Activated T-cell treated with anti-CD3 and anti-CD28 coated beads, Interleukin-2, amount 50 U/mL, for 1 hour (primary cell): Measurements from ENCODE around the gene GRP.

ENCODE experiments used
- DNase-seq: peaks from one replicate; pipeline ENCODE4 v3.0.0-alpha.2; 2020

GRP gene

DNA sequence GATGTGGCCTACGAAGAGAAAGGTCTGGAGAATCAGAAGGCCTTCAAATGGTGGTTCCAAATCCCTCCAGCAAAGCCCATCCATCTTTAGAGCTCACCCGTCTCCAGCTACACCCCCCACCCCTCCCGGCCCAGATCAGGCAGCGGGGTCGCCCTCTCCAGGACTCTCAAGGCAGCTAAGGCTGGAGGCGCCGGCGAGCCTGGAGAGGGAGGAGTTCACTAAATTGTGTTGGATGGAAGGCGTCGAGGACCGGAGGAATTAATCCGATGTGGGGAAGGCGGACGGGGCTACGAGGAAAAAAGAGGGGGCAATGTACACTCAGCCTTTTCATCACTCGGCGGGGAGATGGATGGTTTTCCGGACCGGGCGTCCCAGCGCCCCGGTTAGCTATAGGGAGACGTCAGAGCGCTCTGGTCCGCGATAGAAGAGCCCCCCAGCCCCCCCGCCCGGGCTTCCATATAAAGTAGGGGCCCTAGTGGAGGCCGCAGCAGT lies at the start of gene GRP:
Gene GRP (plus strand): TSS at position 487 of the 492 bp plus-strand sequence. CDS start 108 bp downstream, outside the sequence.
- DNase-seq, result no peak

- DNase-seq, result no peak
These were observed 47.2 kb upstream of the GRP start for GRCh38 chr18:59172664-59173249.

DNA sequence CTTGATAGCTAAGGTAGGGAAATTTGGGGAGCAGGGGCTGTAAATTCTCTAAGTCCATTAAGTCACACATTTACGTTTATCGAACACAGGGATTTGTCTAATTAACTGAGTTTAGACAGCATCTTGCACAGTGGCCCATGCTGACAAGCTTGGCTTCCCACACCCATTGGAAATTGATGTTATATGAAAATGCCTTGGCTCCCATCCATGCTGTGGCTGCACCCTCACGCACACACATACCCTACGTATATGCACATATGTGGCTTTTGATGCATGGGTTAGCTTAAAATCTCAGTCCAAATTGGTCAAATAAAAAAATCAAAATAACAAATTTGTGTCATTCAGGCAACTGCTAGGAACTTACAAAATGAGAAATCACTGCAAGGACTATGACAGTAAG lies 42.5 kb upstream of the GRP start:
- DNase-seq, result no peak

- no peak for DNase-seq
These were observed 39.7 kb upstream of the GRP start for GRCh38 chr18:59180150-59180845.

DNA sequence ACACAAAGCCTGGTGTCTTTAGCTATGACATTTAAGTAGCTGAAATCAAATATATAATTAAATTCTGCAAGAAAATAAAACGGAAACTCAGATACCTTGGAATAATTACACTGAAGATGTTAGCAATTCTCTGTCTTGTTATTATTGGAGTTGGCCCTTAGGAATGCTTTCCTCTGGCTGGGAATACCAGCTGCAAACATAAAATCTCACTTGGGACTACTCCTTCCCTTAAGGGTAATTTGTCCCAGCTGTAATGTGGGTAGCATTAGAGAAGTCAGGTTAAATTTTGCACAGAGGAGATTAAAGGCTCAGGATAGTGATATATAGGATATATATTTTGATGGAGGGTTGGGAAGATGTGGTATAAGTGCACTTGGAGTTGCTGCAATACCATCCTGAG lies 37.3 kb upstream of the GRP start:
- DNase-seq, result no peak

- no peak for DNase-seq
These were observed 30.9 kb upstream of the GRP start for GRCh38 chr18:59189008-59189407.

DNA sequence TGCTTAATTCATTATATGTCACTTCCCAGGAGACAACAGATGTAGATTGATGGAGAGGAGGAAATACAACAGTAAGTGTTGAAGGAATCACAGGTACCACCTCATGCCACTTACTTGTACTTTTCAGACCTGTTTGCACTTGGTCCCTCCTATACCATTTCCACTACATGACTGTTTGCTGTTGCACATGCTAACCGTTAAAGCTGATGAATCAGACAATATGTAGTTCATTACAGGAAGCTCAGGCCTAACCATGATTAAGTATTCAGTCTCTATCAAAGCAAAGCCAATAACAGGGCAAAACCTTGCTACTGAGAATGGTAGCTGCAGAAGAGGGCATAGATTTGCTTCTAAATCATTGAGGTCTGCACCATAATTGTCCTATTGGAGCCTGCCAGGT lies 30.2 kb upstream of the GRP start:
- no peak for DNase-seq

GRCh38 chr18:59196161-59196725 lies 23.7 kb upstream of the GRP start:
- DNase-seq, result no peak

DNA sequence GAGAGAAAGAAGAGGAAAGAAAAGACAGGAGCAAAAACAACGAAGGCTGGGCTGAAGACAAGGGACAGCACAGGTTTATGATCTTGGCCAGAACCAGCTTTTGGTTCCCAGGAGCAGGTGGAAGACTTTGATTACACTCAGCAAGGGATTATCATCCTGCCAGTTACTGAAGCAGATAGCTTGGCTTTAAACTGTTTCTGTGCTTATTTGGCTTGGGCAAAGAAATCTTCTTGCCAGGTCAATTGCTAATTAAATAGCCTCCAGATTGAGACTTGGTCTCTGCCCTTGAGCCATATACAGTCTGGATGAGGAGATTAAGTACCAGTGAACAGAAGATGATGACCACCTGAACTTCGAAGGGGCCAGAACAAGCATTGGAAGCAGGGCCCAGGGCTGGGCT lies 22.3 kb upstream of the GRP start:
- DNase-seq, result no peak

GRCh38 chr18:59198215-59198614 lies 21.7 kb upstream of the GRP start:
- no peak for DNase-seq

GRCh38 chr18:59200787-59201186 lies 19.2 kb upstream of the GRP start:
- no peak for DNase-seq

GRCh38 chr18:59202258-59202820 lies 17.6 kb upstream of the GRP start:
- DNase-seq, result no peak

- DNase-seq, result no peak
These were observed 12.5 kb upstream of the GRP start for GRCh38 chr18:59207506-59207905.

GRCh38 chr18:59208602-59209125 lies 11.3 kb upstream of the GRP start:
- no peak for DNase-seq

GRCh38 chr18:59210299-59210698 lies 9.7 kb upstream of the GRP start:
- DNase-seq, result no peak

DNA sequence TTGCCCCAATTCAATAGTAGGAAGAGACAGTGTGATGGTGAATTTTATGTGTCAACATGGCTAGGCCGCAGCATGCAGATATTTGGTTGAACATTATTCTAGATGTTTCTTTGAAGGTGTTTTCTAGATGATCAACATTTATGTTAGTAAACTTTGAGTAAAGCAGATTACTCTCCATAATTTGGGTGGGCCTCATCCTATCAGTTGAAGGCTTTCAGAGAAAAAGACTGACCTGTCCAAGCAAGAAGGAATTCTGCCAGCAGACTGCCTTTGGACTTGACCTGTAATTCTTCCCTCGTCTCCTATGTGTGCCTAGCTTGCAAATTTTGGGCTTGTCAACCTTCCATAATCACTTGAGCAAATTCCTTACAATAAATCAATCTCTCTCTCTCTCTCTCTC lies 8.3 kb upstream of the GRP start:
- no peak for DNase-seq

DNA sequence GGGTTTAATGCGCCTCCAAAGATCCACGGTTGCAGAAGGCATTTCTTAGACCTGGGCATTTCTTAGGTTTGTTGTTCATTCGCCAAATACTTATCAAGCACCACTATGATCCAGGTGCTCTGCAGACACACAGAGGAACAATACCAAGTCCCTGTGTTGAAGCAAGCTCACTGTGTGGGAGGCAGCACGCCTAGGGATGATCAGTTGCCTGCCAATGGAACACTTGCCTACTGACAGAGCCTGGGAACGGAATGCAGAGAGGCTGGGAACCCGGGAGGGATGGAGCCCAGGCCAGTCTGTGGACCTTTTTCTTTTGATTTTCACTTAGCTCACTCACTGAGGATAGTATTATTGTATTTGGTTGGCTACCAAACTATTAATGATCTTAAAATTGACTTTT lies 1.9 kb upstream of the GRP start:
- DNase-seq, result no peak

GRCh38 chr18:59220164-59220783 lies 316 bp downstream of the GRP start:
- no peak for DNase-seq

DNA sequence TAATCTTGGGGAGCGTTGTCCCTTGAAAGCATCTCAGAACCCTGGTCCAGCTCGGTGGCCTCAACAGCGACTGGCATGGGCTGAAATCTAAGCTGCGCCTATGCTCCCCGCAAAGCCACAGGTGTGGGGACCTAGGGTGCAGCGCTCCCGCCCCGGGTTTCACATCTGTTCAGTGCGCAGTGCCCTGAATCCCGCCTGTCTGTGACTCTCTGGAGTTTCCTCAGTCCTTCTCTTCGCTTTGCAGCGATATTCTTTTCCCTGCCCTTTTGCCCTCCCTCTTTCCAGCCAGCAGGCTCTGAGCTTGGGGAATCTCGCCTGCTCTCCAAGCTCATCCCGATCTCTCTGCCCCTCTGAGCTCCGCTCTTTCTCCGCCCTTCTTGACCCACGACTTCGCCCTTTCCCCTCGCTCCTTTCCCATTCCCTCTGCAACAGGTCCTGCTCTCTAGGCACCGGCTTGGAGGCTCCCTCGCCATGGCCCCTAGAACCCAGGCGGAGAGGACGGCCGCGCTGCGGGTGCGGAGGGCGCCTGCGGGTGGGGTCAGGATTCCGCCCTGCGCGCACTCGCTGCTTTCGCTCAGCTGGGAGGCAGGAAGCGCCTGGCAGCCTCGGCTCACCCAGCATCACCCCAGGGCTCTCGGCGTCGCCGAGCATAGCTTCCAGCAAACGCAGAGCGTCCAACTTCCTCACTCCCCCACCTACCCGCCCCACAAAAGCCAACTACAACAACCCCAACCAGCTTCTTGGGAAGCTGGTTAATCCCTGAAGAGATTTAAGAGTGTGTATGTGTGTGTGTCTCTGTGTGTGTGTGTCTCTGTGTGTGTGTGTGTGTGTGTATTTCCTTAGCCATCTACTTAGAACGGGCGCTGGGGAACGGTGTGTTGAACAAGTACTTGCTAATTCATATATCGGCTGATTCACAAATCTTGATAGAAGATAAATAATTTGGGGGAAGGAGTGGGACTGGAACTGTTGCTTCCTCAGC lies 1.1 kb downstream of the GRP start:
- no peak for DNase-seq

DNA sequence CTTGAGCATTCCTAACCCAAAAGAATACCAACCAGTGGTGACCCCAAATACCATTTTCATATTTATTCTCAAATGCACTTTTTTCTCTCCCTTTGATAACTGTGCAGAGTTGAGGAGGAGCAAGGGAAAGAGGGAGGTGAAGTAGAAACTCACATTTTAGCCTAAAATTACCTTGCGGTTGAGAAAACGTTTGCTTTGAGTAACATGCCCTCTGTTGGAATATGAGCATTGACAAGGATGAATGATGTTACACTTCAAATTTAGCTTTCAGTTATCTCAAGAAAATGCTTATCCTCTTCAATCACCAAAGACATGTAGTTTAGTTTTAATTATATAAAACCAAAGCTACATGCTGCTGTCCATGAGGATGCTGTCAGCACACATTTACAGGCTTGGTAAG lies 2.4 kb downstream of the GRP start:
- DNase-seq, result no peak

DNA sequence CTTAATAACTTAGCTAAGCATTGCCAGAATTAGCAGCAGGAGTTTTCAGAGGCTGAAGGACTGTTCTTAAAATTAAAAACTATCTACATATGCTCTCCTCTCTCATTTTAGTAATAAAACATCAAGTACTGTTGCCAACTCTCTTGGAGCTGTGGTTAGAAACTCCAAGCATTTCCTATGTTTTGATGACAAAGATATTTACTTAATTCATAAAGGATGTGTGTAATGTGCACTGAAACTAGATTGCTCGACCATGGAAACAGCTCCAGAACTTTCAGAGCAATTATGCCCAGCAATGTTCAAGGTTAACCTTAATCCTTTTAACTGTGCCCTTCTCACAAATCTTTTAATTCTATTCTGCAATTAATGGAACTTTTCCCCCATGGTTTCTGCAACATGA lies 8.4 kb downstream of the GRP start:
- no peak for DNase-seq

GRCh38 chr18:59229191-59229590 lies 9.2 kb downstream of the GRP start:
- no peak for DNase-seq
